PFSK-1 (cell line): ENCODE data around the gene PTPRN.

Experiments used
- POLR2AphosphoS5 ChIP-seq: IDR thresholded peaks from 2 replicates; pipeline ENCODE4 v1.6.1; 2012; ENCODE audit warnings: low read depth, mild to moderate bottlenecking, control low read depth, low read length, moderate library complexity
- TAF1 ChIP-seq: IDR thresholded peaks from 2 replicates; pipeline ENCODE4 v1.6.1; 2012; ENCODE audit warnings: low read length, control low read depth, borderline replicate concordance; ENCODE audit not compliant: insufficient read depth

DNA sequence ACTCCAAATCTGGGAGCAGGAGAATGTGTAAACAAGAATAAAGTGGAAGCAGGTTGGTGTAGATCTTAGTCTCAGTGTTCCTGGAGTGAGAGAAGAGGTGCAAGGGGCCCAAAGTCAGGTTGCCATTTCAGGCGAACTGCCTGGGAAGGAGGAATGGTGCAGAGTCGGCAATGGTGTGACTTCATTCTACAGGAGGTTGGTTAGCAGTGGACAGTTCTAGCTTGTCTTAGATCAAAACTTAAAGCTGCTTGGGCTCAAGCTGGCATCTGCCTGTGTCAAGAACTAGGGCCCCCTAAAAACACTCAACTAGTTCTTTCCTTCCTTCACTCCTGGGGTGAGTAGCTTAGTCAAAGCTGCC, 60.4 kb downstream of the PTPRN start:
- no peak for TF ChIP-seq POLR2AphosphoS5
- no peak for TF ChIP-seq TAF1
